Measurements from ENCODE around the gene CDH20.
A peak's percentile ranks its signal among the peaks of the same experiment; 100 is the strongest.
"Not testable (repeated sequence)": the region's sequence is repeated elsewhere in the genome, so short reads cannot be mapped to it uniquely, and the experiment has no call there.

CDH20 gene

GRCh38 chr18:61340148-61340547, 6.9 kb downstream of the CDH20 start:
- no peaks in the 10 kb centered on the region for H3K36me3 ChIP-seq (ENCODE audit: insufficient read depth, low read length)
- H3K4me3 ChIP-seq (ENCODE audit: low read depth, low read length): no peak overlapping the region
- 0 out of 2 replicates have a peak, but pooled peaks cover under 1% of the 10 kb centered on the region for H3K27me3 ChIP-seq (ENCODE audit: insufficient read depth, low read length)
- peaks cover 9% of the 10 kb centered on the region for H3K4me1 ChIP-seq (ENCODE audit: control insufficient read depth, insufficient read depth, low read length, unreplicated experiment)
- H2AFZ ChIP-seq (ENCODE audit: low read length, unreplicated experiment): no peak overlapping the region
- H3K79me2 ChIP-seq (ENCODE audit: control insufficient read depth, insufficient read depth, low read length, unreplicated experiment): no peaks in the 10 kb centered on the region
- H3K27ac ChIP-seq (ENCODE audit: low read depth, low read length): no peak overlapping the region

- Histone ChIP-seq H3K27me3 (ENCODE audit: insufficient read depth, low read length) (no peaks in the 10 kb centered on the region), H3K4me3 (ENCODE audit: low read depth, low read length) (no peak overlapping the region), H3K79me2 (ENCODE audit: control insufficient read depth, insufficient read depth, low read length, unreplicated experiment) (no peaks in the 10 kb centered on the region), H3K27ac (ENCODE audit: low read depth, low read length) (no peak overlapping the region), H3K4me1 (ENCODE audit: control insufficient read depth, insufficient read depth, low read length, unreplicated experiment) (no peaks in the 10 kb centered on the region), H2AFZ (ENCODE audit: low read length, unreplicated experiment) (peak overlapping the region; percentile 18), H3K36me3 (ENCODE audit: insufficient read depth, low read length) (no peaks in the 10 kb centered on the region)
Observed at GRCh38 chr18:61348230-61348629, 15.0 kb downstream of the CDH20 start.

GRCh38 chr18:61350578-61350977, 17.3 kb downstream of the CDH20 start:
- Histone ChIP-seq H2AFZ (ENCODE audit: low read length, unreplicated experiment) (no peak overlapping the region), H3K36me3 (ENCODE audit: insufficient read depth, low read length) (no peaks in the 10 kb centered on the region), H3K27me3 (ENCODE audit: insufficient read depth, low read length) (no peaks in the 10 kb centered on the region), H3K4me3 (ENCODE audit: low read depth, low read length) (no peak overlapping the region), H3K79me2 (ENCODE audit: control insufficient read depth, insufficient read depth, low read length, unreplicated experiment) (no peaks in the 10 kb centered on the region), H3K27ac (ENCODE audit: low read depth, low read length) (no peak overlapping the region), H3K4me1 (ENCODE audit: control insufficient read depth, insufficient read depth, low read length, unreplicated experiment) (no peaks in the 10 kb centered on the region)

- no peaks in the 10 kb centered on the region for H3K27me3 ChIP-seq (ENCODE audit: insufficient read depth, low read length)
- H3K4me1 ChIP-seq (ENCODE audit: control insufficient read depth, insufficient read depth, low read length, unreplicated experiment): no peaks in the 10 kb centered on the region
- no peak overlapping the region for H3K4me3 ChIP-seq (ENCODE audit: low read depth, low read length)
- H3K27ac ChIP-seq (ENCODE audit: low read depth, low read length): no peak overlapping the region
- H3K79me2 ChIP-seq (ENCODE audit: control insufficient read depth, insufficient read depth, low read length, unreplicated experiment): no peaks in the 10 kb centered on the region
- no peak overlapping the region for H2AFZ ChIP-seq (ENCODE audit: low read length, unreplicated experiment)
- no peaks in the 10 kb centered on the region for H3K36me3 ChIP-seq (ENCODE audit: insufficient read depth, low read length)
Observed at GRCh38 chr18:61352059-61352458, 18.8 kb downstream of the CDH20 start.

- Histone ChIP-seq H3K4me3 (ENCODE audit: low read depth, low read length) (no peak overlapping the region), H3K4me1 (ENCODE audit: control insufficient read depth, insufficient read depth, low read length, unreplicated experiment) (no peaks in the 10 kb centered on the region), H2AFZ (ENCODE audit: low read length, unreplicated experiment) (no peak overlapping the region), H3K36me3 (ENCODE audit: insufficient read depth, low read length) (no peaks in the 10 kb centered on the region), H3K27ac (ENCODE audit: low read depth, low read length) (no peak overlapping the region), H3K27me3 (ENCODE audit: insufficient read depth, low read length) (no peaks in the 10 kb centered on the region), H3K79me2 (ENCODE audit: control insufficient read depth, insufficient read depth, low read length, unreplicated experiment) (no peaks in the 10 kb centered on the region)
Observed at GRCh38 chr18:61352611-61353010, 19.4 kb downstream of the CDH20 start.

GRCh38 chr18:61360404-61361383, 27.5 kb downstream of the CDH20 start:
- Histone ChIP-seq H3K79me2 (ENCODE audit: control insufficient read depth, insufficient read depth, low read length, unreplicated experiment) (no peaks in the 10 kb centered on the region), H2AFZ (ENCODE audit: low read length, unreplicated experiment) (peak overlapping the region; percentile 88), H3K27me3 (ENCODE audit: insufficient read depth, low read length) (no peaks in the 10 kb centered on the region), H3K4me1 (ENCODE audit: control insufficient read depth, insufficient read depth, low read length, unreplicated experiment) (no peaks in the 10 kb centered on the region), H3K36me3 (ENCODE audit: insufficient read depth, low read length) (no peaks in the 10 kb centered on the region), H3K27ac (ENCODE audit: low read depth, low read length) (no peak overlapping the region), H3K4me3 (ENCODE audit: low read depth, low read length) (peak overlapping the region; percentile 54)

- Histone ChIP-seq H3K79me2 (ENCODE audit: control insufficient read depth, insufficient read depth, low read length, unreplicated experiment) (no peaks in the 10 kb centered on the region), H3K27ac (ENCODE audit: low read depth, low read length) (no peak overlapping the region), H3K36me3 (ENCODE audit: insufficient read depth, low read length) (no peaks in the 10 kb centered on the region), H3K27me3 (ENCODE audit: insufficient read depth, low read length) (no peaks in the 10 kb centered on the region), H3K4me3 (ENCODE audit: low read depth, low read length) (no peak overlapping the region), H2AFZ (ENCODE audit: low read length, unreplicated experiment) (no peak overlapping the region), H3K4me1 (ENCODE audit: control insufficient read depth, insufficient read depth, low read length, unreplicated experiment) (no peaks in the 10 kb centered on the region)
Observed at GRCh38 chr18:61362511-61362910, 29.3 kb downstream of the CDH20 start.

GRCh38 chr18:61364953-61365352, 31.7 kb downstream of the CDH20 start:
- H3K4me1 ChIP-seq (ENCODE audit: control insufficient read depth, insufficient read depth, low read length, unreplicated experiment): no peaks in the 10 kb centered on the region

GRCh38 chr18:61368001-61368400, 34.8 kb downstream of the CDH20 start:
- Histone ChIP-seq H2AFZ (ENCODE audit: low read length, unreplicated experiment) (no peak overlapping the region), H3K27me3 (ENCODE audit: insufficient read depth, low read length) (no peaks in the 10 kb centered on the region)

More at GRCh38 chr18:61364953-61365352, 31.7 kb downstream of the CDH20 start:
- Histone ChIP-seq H3K27me3 (ENCODE audit: insufficient read depth, low read length) (no peaks in the 10 kb centered on the region), H3K36me3 (ENCODE audit: insufficient read depth, low read length) (no peaks in the 10 kb centered on the region), H2AFZ (ENCODE audit: low read length, unreplicated experiment) (no peak overlapping the region), H3K79me2 (ENCODE audit: control insufficient read depth, insufficient read depth, low read length, unreplicated experiment) (no peaks in the 10 kb centered on the region), H3K4me3 (ENCODE audit: low read depth, low read length) (no peak overlapping the region), H3K27ac (ENCODE audit: low read depth, low read length) (no peak overlapping the region)

GRCh38 chr18:61369671-61370070, 36.4 kb downstream of the CDH20 start:
- H3K4me1 ChIP-seq (ENCODE audit: control insufficient read depth, insufficient read depth, low read length, unreplicated experiment); H3K27ac ChIP-seq (ENCODE audit: low read depth, low read length); H3K79me2 ChIP-seq (ENCODE audit: control insufficient read depth, insufficient read depth, low read length, unreplicated experiment); H3K36me3 ChIP-seq (ENCODE audit: insufficient read depth, low read length); H2AFZ ChIP-seq (ENCODE audit: low read length, unreplicated experiment); H3K4me3 ChIP-seq (ENCODE audit: low read depth, low read length); H3K27me3 ChIP-seq (ENCODE audit: insufficient read depth, low read length): not testable (repeated sequence)

More at GRCh38 chr18:61368001-61368400, 34.8 kb downstream of the CDH20 start:
- H3K4me3 ChIP-seq (ENCODE audit: low read depth, low read length): no peak overlapping the region
- H3K79me2 ChIP-seq (ENCODE audit: control insufficient read depth, insufficient read depth, low read length, unreplicated experiment): no peaks in the 10 kb centered on the region
- H3K36me3 ChIP-seq (ENCODE audit: insufficient read depth, low read length): no peaks in the 10 kb centered on the region
- no peaks in the 10 kb centered on the region for H3K4me1 ChIP-seq (ENCODE audit: control insufficient read depth, insufficient read depth, low read length, unreplicated experiment)
- H3K27ac ChIP-seq (ENCODE audit: low read depth, low read length): no peak overlapping the region

GRCh38 chr18:61371111-61371510, 37.9 kb downstream of the CDH20 start:
- Histone ChIP-seq H3K27ac (ENCODE audit: low read depth, low read length) (no peak overlapping the region), H3K27me3 (ENCODE audit: insufficient read depth, low read length) (no peaks in the 10 kb centered on the region), H3K79me2 (ENCODE audit: control insufficient read depth, insufficient read depth, low read length, unreplicated experiment) (no peaks in the 10 kb centered on the region), H3K36me3 (ENCODE audit: insufficient read depth, low read length) (no peaks in the 10 kb centered on the region), H3K4me3 (ENCODE audit: low read depth, low read length) (no peak overlapping the region), H2AFZ (ENCODE audit: low read length, unreplicated experiment) (peak overlapping the region; percentile 68), H3K4me1 (ENCODE audit: control insufficient read depth, insufficient read depth, low read length, unreplicated experiment) (no peaks in the 10 kb centered on the region)

Measured in ACC112 (cell line).